ENCODE measurements around the gene GSDMA.
"Not testable (repeated sequence)": the region's sequence is repeated elsewhere in the genome, so short reads cannot be mapped to it uniquely, and the experiment has no call there.

The GSDMA gene

DNA sequence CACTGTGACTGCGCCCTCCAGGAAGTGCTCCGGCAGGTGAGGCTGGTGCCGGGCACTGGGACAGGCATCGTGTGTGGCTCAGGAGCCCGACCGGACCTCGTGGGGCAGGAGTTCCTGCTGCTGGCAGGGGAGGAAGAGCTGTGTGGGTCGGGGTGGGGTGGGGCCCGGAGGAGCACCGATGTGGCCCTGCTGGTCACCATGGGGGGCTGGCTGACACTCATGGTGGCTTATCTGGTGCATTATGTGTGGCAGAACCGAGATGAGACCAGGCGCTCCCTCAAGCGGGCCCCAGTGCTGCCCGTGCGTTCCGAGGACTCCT is 18.5 kb upstream of the GSDMA start:
- Histone ChIP-seq H3K14ac (ENCODE audit: low read length in 2 of 2) (no peak overlapping the region), H2AFZ (ENCODE audit: low read depth, low read length) (no peak overlapping the region), H2BK120ac (ENCODE audit: low read depth, low read length) (no peak overlapping the region), H2BK15ac (ENCODE audit: low read depth, poor library complexity, severe bottlenecking) (no peak overlapping the region), H3K79me1 (replicated peaks; ENCODE audit: low read length, poor library complexity, severe bottlenecking) (no peaks in the 10 kb centered on the region), H3K36me3 (ENCODE audit: control insufficient read depth in 1 of 2, insufficient read depth in 2 of 2, low read depth in 1 of 2, low read length in 2 of 2) (no peaks in the 10 kb centered on the region), H3K9ac (ENCODE audit: low read length) (no peak overlapping the region), H4K91ac (ENCODE audit: low read length) (no peak overlapping the region), H3K4me2 (ENCODE audit: low read length, poor library complexity, severe bottlenecking) (no peak overlapping the region), H2BK5ac (ENCODE audit: low read depth, low read length, poor library complexity, severe bottlenecking) (no peak overlapping the region), H3K4me1 (ENCODE audit: control insufficient read depth, insufficient read depth, low read depth, low read length) (peaks cover 6% of the 10 kb centered on the region), H3K9me3 (ENCODE audit: control insufficient read depth, low read length) (no peaks in the 10 kb centered on the region), H4K8ac (ENCODE audit: low read length) (no peak overlapping the region), H3K27me3 (ENCODE audit: control insufficient read depth in 1 of 2, insufficient read depth in 1 of 2, low read length in 2 of 2) (peaks cover 8 to 12% of the 10 kb centered on the region in 2 experiments), H3K27ac (ENCODE audit: low read length, poor library complexity, severe bottlenecking) (no peak overlapping the region), H2AK5ac (ENCODE audit: low read length, severe bottlenecking) (no peak overlapping the region), H3K4ac (ENCODE audit: low read depth in 1 of 2, low read length in 2 of 2) (no peak overlapping the region), H3K4me3 (ENCODE audit: insufficient read depth in 1 of 2, low read depth in 1 of 2, low read length in 2 of 2) (no peak overlapping the region), H2BK12ac (ENCODE audit: low read length in 2 of 2) (no peak overlapping the region), H3K18ac (ENCODE audit: low read depth in 1 of 2, low read length in 2 of 2) (no peak overlapping the region), H3K23ac (ENCODE audit: low read length in 2 of 2) (no peak overlapping the region)
- 87% methylated on average over 16 of the region's 16 CpGs for WGBS
- no peak for DNase-seq

GRCh38 chr17:39946551-39947330 is 16.1 kb upstream of the GSDMA start:
- no peak overlapping the region for H3K4me2 ChIP-seq (ENCODE audit: low read length, poor library complexity, severe bottlenecking)
- no peak overlapping the region for H2AFZ ChIP-seq (ENCODE audit: low read depth, low read length)
- no peak overlapping the region for H3K27ac ChIP-seq (ENCODE audit: low read length, poor library complexity, severe bottlenecking)
- DNase-seq, result no peak
- H2BK15ac ChIP-seq (ENCODE audit: low read depth, poor library complexity, severe bottlenecking), result no peak overlapping the region
- H2BK120ac ChIP-seq (ENCODE audit: low read depth, low read length), result no peak overlapping the region
- H2BK12ac ChIP-seq (ENCODE audit: low read length in 2 of 2), result no peak overlapping the region
- H2AK5ac ChIP-seq (ENCODE audit: low read length, severe bottlenecking), result no peak overlapping the region
- no peak overlapping the region for H3K18ac ChIP-seq (ENCODE audit: low read depth in 1 of 2, low read length in 2 of 2)
- H4K91ac ChIP-seq (ENCODE audit: low read length), result no peak overlapping the region
- H3K9ac ChIP-seq (ENCODE audit: low read length), result no peak overlapping the region
- H2BK5ac ChIP-seq (ENCODE audit: low read depth, low read length, poor library complexity, severe bottlenecking), result no peak overlapping the region
- H3K14ac ChIP-seq (ENCODE audit: low read length in 2 of 2), result no peak overlapping the region
- 82% methylated on average over 15 of the region's 15 CpGs for WGBS
- no peaks in the 10 kb centered on the region for H3K36me3 ChIP-seq (ENCODE audit: control insufficient read depth in 1 of 2, insufficient read depth in 2 of 2, low read depth in 1 of 2, low read length in 2 of 2)
- peaks cover 8 to 12% of the 10 kb centered on the region in 2 experiments for H3K27me3 ChIP-seq (ENCODE audit: control insufficient read depth in 1 of 2, insufficient read depth in 1 of 2, low read length in 2 of 2)
- H3K23ac ChIP-seq (ENCODE audit: low read length in 2 of 2), result no peak overlapping the region
- no peak overlapping the region for H4K8ac ChIP-seq (ENCODE audit: low read length)
- H3K4me1 ChIP-seq (ENCODE audit: control insufficient read depth, insufficient read depth, low read depth, low read length), result no peaks in the 10 kb centered on the region
- no peaks in the 10 kb centered on the region for H3K79me1 ChIP-seq (replicated peaks; ENCODE audit: low read length, poor library complexity, severe bottlenecking)
- no peaks in the 10 kb centered on the region for H3K9me3 ChIP-seq (ENCODE audit: control insufficient read depth, low read length)
- H3K4me3 ChIP-seq (ENCODE audit: insufficient read depth in 1 of 2, low read depth in 1 of 2, low read length in 2 of 2), result no peak overlapping the region
- no peak overlapping the region for H3K4ac ChIP-seq (ENCODE audit: low read depth in 1 of 2, low read length in 2 of 2)

GRCh38 chr17:39948489-39948828 is 14.3 kb upstream of the GSDMA start:
- not testable (repeated sequence) for H3K9me3 ChIP-seq (ENCODE audit: control insufficient read depth, low read length); H2BK5ac ChIP-seq (ENCODE audit: low read depth, low read length, poor library complexity, severe bottlenecking); H4K91ac ChIP-seq (ENCODE audit: low read length); H2BK15ac ChIP-seq (ENCODE audit: low read depth, poor library complexity, severe bottlenecking); H3K36me3 ChIP-seq (ENCODE audit: control insufficient read depth in 1 of 2, insufficient read depth in 2 of 2, low read depth in 1 of 2, low read length in 2 of 2); H3K27ac ChIP-seq (ENCODE audit: low read length, poor library complexity, severe bottlenecking); DNase-seq; H3K4me1 ChIP-seq (ENCODE audit: control insufficient read depth, insufficient read depth, low read depth, low read length); H3K9ac ChIP-seq (ENCODE audit: low read length); H3K23ac ChIP-seq (ENCODE audit: low read length in 2 of 2); H2BK120ac ChIP-seq (ENCODE audit: low read depth, low read length); H2AFZ ChIP-seq (ENCODE audit: low read depth, low read length); H3K79me1 ChIP-seq (replicated peaks; ENCODE audit: low read length, poor library complexity, severe bottlenecking); H3K4ac ChIP-seq (ENCODE audit: low read depth in 1 of 2, low read length in 2 of 2); H3K4me2 ChIP-seq (ENCODE audit: low read length, poor library complexity, severe bottlenecking); H3K4me3 ChIP-seq (ENCODE audit: insufficient read depth in 1 of 2, low read depth in 1 of 2, low read length in 2 of 2); H2BK12ac ChIP-seq (ENCODE audit: low read length in 2 of 2); H3K18ac ChIP-seq (ENCODE audit: low read depth in 1 of 2, low read length in 2 of 2); H4K8ac ChIP-seq (ENCODE audit: low read length); H3K27me3 ChIP-seq (ENCODE audit: control insufficient read depth in 1 of 2, insufficient read depth in 1 of 2, low read length in 2 of 2); H3K14ac ChIP-seq (ENCODE audit: low read length in 2 of 2); H2AK5ac ChIP-seq (ENCODE audit: low read length, severe bottlenecking)
- 66% methylated on average over 4 of the region's 5 CpGs for WGBS

GRCh38 chr17:39949028-39949427 is 13.8 kb upstream of the GSDMA start:
- Histone ChIP-seq H3K9me3 (ENCODE audit: control insufficient read depth, low read length) (no peaks in the 10 kb centered on the region), H4K91ac (ENCODE audit: low read length) (no peak overlapping the region)
- 90% methylated on average over 2 of the region's 2 CpGs for WGBS

More at GRCh38 chr17:39949028-39949427, 13.8 kb upstream of the GSDMA start:
- Histone ChIP-seq H2BK15ac (ENCODE audit: low read depth, poor library complexity, severe bottlenecking) (no peak overlapping the region), H3K4me2 (ENCODE audit: low read length, poor library complexity, severe bottlenecking) (no peak overlapping the region), H2AK5ac (ENCODE audit: low read length, severe bottlenecking) (no peak overlapping the region), H2BK120ac (ENCODE audit: low read depth, low read length) (no peak overlapping the region), H2AFZ (ENCODE audit: low read depth, low read length) (no peak overlapping the region), H3K14ac (ENCODE audit: low read length in 2 of 2) (no peak overlapping the region), H3K9ac (ENCODE audit: low read length) (no peak overlapping the region), H3K36me3 (ENCODE audit: control insufficient read depth in 1 of 2, insufficient read depth in 2 of 2, low read depth in 1 of 2, low read length in 2 of 2) (no peaks in the 10 kb centered on the region), H3K4me1 (ENCODE audit: control insufficient read depth, insufficient read depth, low read depth, low read length) (peaks cover 9% of the 10 kb centered on the region), H3K4ac (ENCODE audit: low read depth in 1 of 2, low read length in 2 of 2) (no peak overlapping the region), H3K79me1 (replicated peaks; ENCODE audit: low read length, poor library complexity, severe bottlenecking) (no peaks in the 10 kb centered on the region), H3K23ac (ENCODE audit: low read length in 2 of 2) (no peak overlapping the region), H2BK12ac (ENCODE audit: low read length in 2 of 2) (no peak overlapping the region), H3K27ac (ENCODE audit: low read length, poor library complexity, severe bottlenecking) (no peak overlapping the region), H4K8ac (ENCODE audit: low read length) (no peak overlapping the region), H3K27me3 (ENCODE audit: control insufficient read depth in 1 of 2, insufficient read depth in 1 of 2, low read length in 2 of 2) (peaks cover 0 to 6% of the 10 kb centered on the region in 2 experiments), H3K18ac (ENCODE audit: low read depth in 1 of 2, low read length in 2 of 2) (no peak overlapping the region), H3K4me3 (ENCODE audit: insufficient read depth in 1 of 2, low read depth in 1 of 2, low read length in 2 of 2) (no peak overlapping the region), H2BK5ac (ENCODE audit: low read depth, low read length, poor library complexity, severe bottlenecking) (no peak overlapping the region)
- no peak for DNase-seq
